Lower lobe of right lung (tissue), 2 donors: Measurements from ENCODE around the gene HIPK2. TPM values are rescaled to one million over a fixed set of nuclear protein-coding genes. Genes with fewer than 3 reads are reported as not detected.

ENCODE experiments used
- ATAC-seq, 2 donors: fragments of 200-7000 bp; cut with Tn5 transposase; one replicate each; pipeline ENCODE4 v1.9.1; 2020 to 2022; ENCODE audit warnings: mild to moderate bottlenecking in 2 of 2, moderate library complexity in 2 of 2
- DNase-seq: peaks from one replicate; pipeline ENCODE4 v3.0.0-alpha.2; 2020
- H3K27ac ChIP-seq: fragments of 200-600 bp; one replicate; pipeline ENCODE4 v1.8.0; 2022
- H3K27me3 ChIP-seq: fragments of 200-600 bp; one replicate; pipeline ENCODE4 v1.8.0; 2022; ENCODE audit warnings: low read depth
- H3K36me3 ChIP-seq: fragments of 200-600 bp; one replicate; pipeline ENCODE4 v1.8.0; 2022; ENCODE audit warnings: mild to moderate bottlenecking
- H3K4me1 ChIP-seq: fragments of 200-600 bp; one replicate; pipeline ENCODE4 v1.8.0; 2022
- H3K4me3 ChIP-seq: fragments of 200-600 bp; one replicate; pipeline ENCODE4 v1.8.0; 2022; ENCODE audit warnings: mild to moderate bottlenecking
- H3K9me3 ChIP-seq: fragments of 200-600 bp; one replicate; pipeline ENCODE4 v1.8.0; 2022
- CTCF ChIP-seq: fragments of 200-600 bp; IDR thresholded peaks from one replicate; pipeline ENCODE4 v1.8.0; 2022; ENCODE audit warnings: antibody characterized with exemption, mild to moderate bottlenecking
- intact Hi-C: fragments of 100-400 bp; cut with DNase I; formaldehyde crosslinking; loops from one replicate; pipeline ENCODE4 v1.11.0; 2022
- total RNA-seq: library from RNA; stranded (reverse); fragmentation: NEBNext Ultra II Directional; extraction: Animal tissue kit (Norgen Biotek cat#: 25700); gene quantifications from one replicate; pipeline ENCODE4 v1.2.1, GENCODE V29; 2021
- donor health status: DM: no; HTN: yes; CAD: no; lungs with severe emphysema.

Gene HIPK2
- total RNA-seq, 1 donor from 2014 or later, result 81.0 TPM

DNA sequence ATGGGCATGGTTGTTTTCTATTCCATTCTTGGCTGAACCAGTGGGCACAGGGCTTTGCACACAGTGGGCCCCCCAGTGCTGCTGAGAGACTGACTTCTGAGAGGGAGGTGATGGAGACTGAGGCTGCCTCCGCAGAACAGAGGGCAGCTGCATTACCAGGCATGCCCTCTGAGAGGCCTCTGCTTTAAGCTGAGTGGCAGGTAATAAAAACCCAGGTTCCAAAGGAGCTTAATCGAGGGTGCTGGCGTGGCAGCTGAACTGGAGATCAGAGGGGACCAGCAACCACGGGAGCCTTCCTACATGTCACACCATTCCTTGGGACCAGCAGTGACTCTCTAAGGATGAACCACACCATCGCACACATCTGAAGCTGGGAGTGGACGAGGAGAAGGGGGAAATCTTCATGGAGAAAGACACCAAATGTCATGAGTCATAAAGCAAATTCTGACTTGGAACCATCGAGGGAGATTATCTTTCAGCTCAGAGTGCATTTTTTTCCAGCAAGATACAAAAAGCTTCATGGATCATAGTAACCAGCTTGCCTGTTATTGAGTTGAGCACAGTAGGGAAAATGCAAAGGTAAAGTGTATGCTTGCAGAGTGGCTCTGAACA is 24.6 kb downstream of the HIPK2 start:
- Histone ChIP-seq H3K27ac (no peak overlapping the region), H3K27me3 (no peaks in the 10 kb centered on the region), H3K9me3 (no peaks in the 10 kb centered on the region), H3K36me3 (peaks cover 11% of the 10 kb centered on the region), H3K4me3 (no peak overlapping the region), H3K4me1 (peaks cover 28% of the 10 kb centered on the region)
- no peak for DNase-seq
- no peak for ATAC-seq
- no peak for TF ChIP-seq CTCF
- intact Hi-C loops, result no loop called here

DNA sequence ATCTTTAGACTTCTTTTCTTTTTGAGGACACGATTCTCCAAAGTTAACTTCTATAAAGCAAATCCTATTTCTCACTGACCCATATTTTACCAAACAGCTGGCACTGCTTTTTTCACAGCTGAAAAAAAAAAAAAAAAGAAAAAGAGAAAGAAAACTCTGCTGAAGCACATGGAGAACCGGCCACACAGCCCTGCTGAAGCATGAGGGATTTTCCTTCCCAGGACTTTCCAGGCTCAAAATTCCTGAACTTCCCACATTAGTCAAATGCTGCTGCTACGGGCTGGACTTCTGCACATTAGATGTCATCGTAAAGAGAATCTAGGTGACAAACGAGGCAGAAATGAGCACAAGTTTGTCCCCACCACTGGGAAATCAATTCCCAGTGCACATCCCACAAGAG is 25.2 kb downstream of the HIPK2 start:
- TF ChIP-seq CTCF, result no peak
- H3K27ac ChIP-seq, result no peak overlapping the region
- no peak overlapping the region for H3K4me3 ChIP-seq
- H3K36me3 ChIP-seq, result peaks cover 11% of the 10 kb centered on the region
- H3K4me1 ChIP-seq, result peaks cover 33% of the 10 kb centered on the region
- ATAC-seq (no peak), DNase-seq (no peak)
- intact Hi-C loops, result no loop called here
- no peaks in the 10 kb centered on the region for H3K27me3 ChIP-seq
- H3K9me3 ChIP-seq, result no peaks in the 10 kb centered on the region

GRCh38 chr7:139752148-139752547 is 25.6 kb downstream of the HIPK2 start:
- DNase-seq, result no peak
- Histone ChIP-seq H3K27me3 (no peaks in the 10 kb centered on the region), H3K4me3 (no peak overlapping the region), H3K36me3 (peaks cover 11% of the 10 kb centered on the region), H3K4me1 (peaks cover 38% of the 10 kb centered on the region), H3K9me3 (no peaks in the 10 kb centered on the region), H3K27ac (no peak overlapping the region)
- TF ChIP-seq CTCF, result no peak
- intact Hi-C loops, result no loop called here
- no peak for ATAC-seq

GRCh38 chr7:139750459-139751095 is 27.2 kb downstream of the HIPK2 start:
- Histone ChIP-seq H3K36me3 (peaks cover 11% of the 10 kb centered on the region), H3K4me1 (peaks cover 54% of the 10 kb centered on the region), H3K27me3 (no peaks in the 10 kb centered on the region), H3K27ac (no peak overlapping the region), H3K4me3 (no peak overlapping the region), H3K9me3 (no peaks in the 10 kb centered on the region)
- intact Hi-C loops, result no loop called here
- DNase-seq, result no peak
- no peak for ATAC-seq
- no peak for TF ChIP-seq CTCF

- intact Hi-C loops, result no loop called here
Measured at GRCh38 chr7:139749545-139749944, 28.3 kb downstream of the HIPK2 start.

More at GRCh38 chr7:139749545-139749944, 28.3 kb downstream of the HIPK2 start:
- Histone ChIP-seq H3K27ac (no peak overlapping the region), H3K36me3 (peaks cover 7% of the 10 kb centered on the region), H3K27me3 (no peaks in the 10 kb centered on the region), H3K9me3 (no peaks in the 10 kb centered on the region), H3K4me1 (peaks cover 64% of the 10 kb centered on the region), H3K4me3 (no peak overlapping the region)
- no peak for TF ChIP-seq CTCF
- ATAC-seq (no peak), DNase-seq (no peak)
